GM12865 (cell line): Measurements from ENCODE around the gene TP73.

Source experiments
- DNase-seq: peaks from one replicate; pipeline ENCODE4 v3.0.0; 2010; ENCODE audit warnings: low read depth
- H3K4me3 ChIP-seq: 2 replicates; pipeline ENCODE4 v1.5.1; 2011; ENCODE audit warnings: mild to moderate bottlenecking, low read depth, low read length, control low read depth
- TF ChIP-seq, protein P1 (sequence below): IDR thresholded peaks from 2 replicates; pipeline ENCODE4 v1.5.1; 2011; ENCODE audit warnings: low read length, control low read depth, low read depth, inconsistent platforms; ENCODE audit not compliant: insufficient read depth; ENCODE audit errors: missing control alignments

TP73 gene

DNA sequence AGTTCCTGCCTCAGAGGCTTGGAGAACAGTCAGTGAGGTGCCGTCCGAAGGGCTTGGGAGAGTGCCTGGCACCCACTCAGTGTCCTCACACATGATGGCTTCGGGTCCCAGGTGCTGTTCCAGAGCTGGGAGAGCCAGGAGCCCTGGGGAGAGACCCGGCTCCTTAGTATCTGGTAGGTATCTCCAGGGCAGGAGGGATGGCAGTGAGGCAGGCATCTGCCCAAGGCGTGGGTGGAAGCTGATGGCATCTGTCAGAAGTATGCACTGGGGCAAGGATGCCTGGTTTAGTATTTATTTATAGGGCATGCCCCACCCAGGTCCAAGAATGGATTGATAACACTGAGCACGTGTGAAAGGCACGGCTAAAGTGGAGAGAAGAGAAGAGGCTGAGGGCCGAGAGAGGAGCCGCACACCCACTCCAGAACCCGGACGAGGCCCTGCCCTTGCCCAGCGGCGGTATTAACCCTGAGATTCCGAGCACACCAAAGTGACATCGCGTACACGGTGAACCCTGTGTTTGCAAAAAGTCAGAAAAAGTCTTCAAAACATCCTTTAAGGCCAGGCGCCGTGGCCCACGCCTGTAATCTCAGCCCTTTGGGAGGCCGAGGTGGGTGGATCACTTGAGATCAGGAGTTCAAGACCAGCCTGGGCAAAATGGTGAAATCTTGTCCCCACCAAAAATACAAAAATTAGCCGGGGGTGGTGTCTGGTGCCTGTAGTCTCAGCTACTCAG is 2.4 kb downstream of the TP73 start:
- H3K4me3 ChIP-seq, result peak overlapping the region; percentile 79
- no peak for DNase-seq
- TF ChIP-seq, protein P1, sequence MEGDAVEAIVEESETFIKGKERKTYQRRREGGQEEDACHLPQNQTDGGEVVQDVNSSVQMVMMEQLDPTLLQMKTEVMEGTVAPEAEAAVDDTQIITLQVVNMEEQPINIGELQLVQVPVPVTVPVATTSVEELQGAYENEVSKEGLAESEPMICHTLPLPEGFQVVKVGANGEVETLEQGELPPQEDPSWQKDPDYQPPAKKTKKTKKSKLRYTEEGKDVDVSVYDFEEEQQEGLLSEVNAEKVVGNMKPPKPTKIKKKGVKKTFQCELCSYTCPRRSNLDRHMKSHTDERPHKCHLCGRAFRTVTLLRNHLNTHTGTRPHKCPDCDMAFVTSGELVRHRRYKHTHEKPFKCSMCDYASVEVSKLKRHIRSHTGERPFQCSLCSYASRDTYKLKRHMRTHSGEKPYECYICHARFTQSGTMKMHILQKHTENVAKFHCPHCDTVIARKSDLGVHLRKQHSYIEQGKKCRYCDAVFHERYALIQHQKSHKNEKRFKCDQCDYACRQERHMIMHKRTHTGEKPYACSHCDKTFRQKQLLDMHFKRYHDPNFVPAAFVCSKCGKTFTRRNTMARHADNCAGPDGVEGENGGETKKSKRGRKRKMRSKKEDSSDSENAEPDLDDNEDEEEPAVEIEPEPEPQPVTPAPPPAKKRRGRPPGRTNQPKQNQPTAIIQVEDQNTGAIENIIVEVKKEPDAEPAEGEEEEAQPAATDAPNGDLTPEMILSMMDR, result no peak

DNA sequence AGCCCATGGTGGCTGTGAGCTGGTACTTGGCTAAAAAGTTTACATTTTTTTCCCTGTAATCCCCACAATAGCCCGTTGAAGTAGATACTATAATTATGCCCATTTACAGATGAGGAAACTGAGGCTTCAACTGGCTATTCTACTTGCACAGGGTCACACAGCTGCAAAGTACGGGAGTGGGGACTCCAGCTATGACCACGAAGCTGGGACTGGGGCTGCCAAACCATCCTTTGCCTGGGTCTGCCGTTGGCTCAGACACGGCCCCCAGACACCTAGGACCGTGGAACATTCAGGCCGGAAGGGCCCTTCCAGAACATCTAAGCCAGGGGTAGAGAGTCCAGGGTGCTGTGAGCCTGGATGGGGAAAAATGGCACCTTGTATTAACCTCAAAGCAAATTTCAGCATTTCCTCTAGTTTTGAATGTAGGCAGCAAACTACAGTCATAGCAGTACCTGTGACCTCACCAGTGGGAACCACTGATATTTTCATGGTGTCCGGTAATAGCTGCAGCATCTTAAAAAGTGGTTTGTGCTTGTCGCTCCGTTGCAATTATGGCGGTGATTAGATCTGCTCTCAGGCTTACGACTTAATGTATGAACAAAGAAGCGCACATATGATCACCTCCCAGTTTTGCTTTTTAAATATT is 4.3 kb downstream of the TP73 start:
- peak; percentile 93 for DNase-seq
- TF ChIP-seq, protein P1, result no peak
- peak overlapping the region; percentile 49 for H3K4me3 ChIP-seq

DNA sequence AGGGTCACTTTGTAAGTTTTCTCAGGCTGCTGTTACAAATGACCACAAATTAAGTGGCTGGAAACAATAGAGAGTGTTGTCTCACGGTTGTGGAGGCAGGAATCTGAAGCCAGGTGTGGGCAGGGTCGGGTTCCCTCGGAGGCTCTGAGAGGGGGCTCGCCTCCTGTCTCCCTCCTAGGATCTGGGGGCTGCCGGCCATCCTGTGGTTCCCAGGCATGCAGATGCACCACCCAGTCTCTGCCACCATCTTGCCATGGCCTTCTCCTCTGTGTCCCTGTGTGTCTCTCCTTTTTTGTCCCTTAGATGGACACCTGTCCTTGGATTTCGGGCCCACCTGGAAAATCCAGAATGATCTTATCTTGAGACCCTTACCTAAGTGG is 4.8 kb downstream of the TP73 start:
- TF ChIP-seq, protein P1, result no peak
- H3K4me3 ChIP-seq, result peak overlapping the region; percentile 49
- no peak for DNase-seq

DNA sequence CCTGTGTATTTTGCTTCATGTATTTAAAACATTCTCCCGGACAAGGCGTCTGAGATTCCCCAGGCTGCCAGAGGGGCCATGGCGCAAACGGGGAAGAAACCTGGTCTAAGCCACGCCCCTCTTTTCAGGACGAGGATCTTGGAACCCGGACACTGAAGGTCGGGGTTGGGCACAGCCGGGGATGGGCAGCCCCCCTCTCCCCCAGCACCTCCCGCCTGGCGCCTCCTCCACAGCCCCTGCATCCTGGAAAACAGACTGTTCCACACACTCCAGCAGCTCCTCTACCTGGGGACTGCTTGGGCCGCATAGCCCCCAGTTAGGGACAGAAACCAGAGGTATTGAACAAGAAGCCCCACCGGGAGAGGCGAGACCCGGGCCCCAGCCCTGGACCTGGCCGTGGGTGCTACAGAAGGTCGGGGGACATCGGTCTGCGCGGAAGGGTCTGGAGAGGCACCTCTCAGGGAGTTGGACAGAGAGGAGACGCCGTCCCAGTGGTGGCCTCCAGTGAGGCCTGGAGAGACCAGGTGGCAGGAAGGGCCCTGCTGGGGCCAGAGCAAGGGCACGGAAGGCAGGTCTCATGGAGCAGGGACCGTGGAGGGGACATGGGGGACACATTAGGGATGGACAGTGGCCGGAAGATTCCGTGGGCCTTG is 5.4 kb downstream of the TP73 start:
- TF ChIP-seq, protein P1, result no peak
- no peak for DNase-seq
- H3K4me3 ChIP-seq, result peak overlapping the region; percentile 49; the same call in 1 of the 2 replicates

DNA sequence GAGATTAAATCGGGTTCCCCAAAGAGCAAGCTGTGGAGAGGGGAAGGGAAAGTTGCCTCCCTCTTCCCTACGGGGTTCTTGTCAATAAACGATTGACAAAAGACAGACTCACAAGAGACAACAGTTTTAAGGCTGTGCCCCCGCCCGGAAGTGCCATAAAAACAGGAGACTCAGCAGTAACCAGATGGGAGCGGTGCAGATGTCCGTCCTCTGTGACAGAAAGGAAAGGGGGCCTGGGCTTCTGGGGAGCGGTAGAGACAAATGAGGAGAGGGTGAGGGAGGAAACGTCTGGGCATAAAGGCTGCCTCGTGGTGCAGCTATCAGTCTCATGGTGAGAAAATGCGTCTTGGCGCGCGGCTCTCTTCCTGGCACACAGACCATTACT is 5.9 kb downstream of the TP73 start:
- no peak overlapping the region for H3K4me3 ChIP-seq
- no peak for DNase-seq
- TF ChIP-seq, protein P1, result no peak

DNA sequence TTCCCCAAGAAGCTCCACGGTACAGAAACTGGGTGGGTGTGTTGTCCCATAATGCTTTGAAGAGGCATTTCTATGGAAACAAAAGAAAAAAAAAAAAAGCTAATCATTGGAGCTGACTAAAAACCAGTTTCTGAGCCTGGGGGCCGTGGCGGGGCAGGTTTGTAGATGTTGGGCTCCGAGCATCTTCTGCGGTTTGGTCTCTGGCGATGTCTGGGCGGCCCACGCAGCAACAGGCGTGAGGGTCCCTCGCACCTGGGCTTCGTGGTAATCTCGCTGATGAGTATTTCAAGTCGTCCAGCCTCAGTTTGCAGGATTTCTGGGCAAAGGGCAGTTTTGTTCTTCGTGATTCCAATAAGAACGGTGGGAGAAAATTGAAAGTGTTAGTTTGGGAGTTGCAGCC is 6.8 kb downstream of the TP73 start:
- no peak for DNase-seq
- H3K4me3 ChIP-seq, result no peak overlapping the region
- TF ChIP-seq, protein P1, result no peak
